Osteoblast (primary cell): ENCODE data around the gene CLEC5A. TPM values are rescaled to one million over a fixed set of nuclear protein-coding genes. Genes with fewer than 3 reads are reported as not detected.
A peak's percentile ranks its signal among the peaks of the same experiment; 100 is the strongest.

ENCODE experiments used
- DNase-seq: peaks from one replicate; pipeline ENCODE4 v3.0.0; 2011; ENCODE audit warnings: low spot score, mixed read lengths; ENCODE audit not compliant: insufficient read length; ENCODE audit errors: missing footprints
- H2AFZ ChIP-seq: 2 replicates; pipeline ENCODE4 v1.6.0; 2011; ENCODE audit warnings: mild to moderate bottlenecking, low read length
- H3K27ac ChIP-seq: 2 replicates; pipeline ENCODE4 v1.5.1; 2011; ENCODE audit warnings: mild to moderate bottlenecking, low read depth, low read length, moderate library complexity
- H3K27me3 ChIP-seq: 2 replicates; pipeline ENCODE4 v1.6.0; 2012; ENCODE audit warnings: mild to moderate bottlenecking, control low read depth, inconsistent platforms, low read length, moderate library complexity; ENCODE audit not compliant: insufficient read depth
- H3K36me3 ChIP-seq: 2 replicates; pipeline ENCODE4 v1.5.1; 2011; ENCODE audit warnings: mild to moderate bottlenecking, low read length, control low read depth, moderate library complexity; ENCODE audit not compliant: insufficient read depth
- H3K4me1 ChIP-seq: 2 replicates; pipeline ENCODE4 v1.5.1; 2011; ENCODE audit warnings: mild to moderate bottlenecking, low read length, control low read depth, moderate library complexity; ENCODE audit not compliant: insufficient read depth
- H3K4me2 ChIP-seq: 2 replicates; pipeline ENCODE4 v1.6.0; 2011; ENCODE audit warnings: mild to moderate bottlenecking, low read length; ENCODE audit not compliant: insufficient read depth
- H3K4me3 ChIP-seq: fragments of 200-600 bp; sonication (generic); 3 replicates; pipeline ENCODE4 v1.5.1; 2012; ENCODE audit warnings: mild to moderate bottlenecking, low read length, inconsistent platforms; ENCODE audit not compliant: insufficient read depth
- H3K79me2 ChIP-seq: 2 replicates; pipeline ENCODE4 v1.6.0; 2012; ENCODE audit warnings: mild to moderate bottlenecking, low read length, control low read depth, inconsistent platforms; ENCODE audit not compliant: insufficient read depth
- H3K9me3 ChIP-seq: 2 replicates; pipeline ENCODE4 v1.5.1; 2011; ENCODE audit warnings: low read depth, low read length, control low read depth
- H4K20me1 ChIP-seq: 2 replicates; pipeline ENCODE4 v1.6.0; 2012; ENCODE audit warnings: mild to moderate bottlenecking, low read length, control low read depth; ENCODE audit not compliant: insufficient read depth
- total RNA-seq: library from RNA; depleted of rRNA; stranded (reverse); fragments of >200 nt; gene quantifications from 2 replicates; pipeline ENCODE4 v1.2.3, GENCODE V29; 2012
- TF ChIP-seq, protein P1 (sequence below): IDR thresholded peaks from 2 replicates; pipeline ENCODE4 v1.5.1; 2011; ENCODE audit warnings: mild to moderate bottlenecking, low read depth, low read length, moderate library complexity; ENCODE audit errors: extremely low read depth

The CLEC5A gene
- total RNA-seq, 1 donor, result not detected

DNA sequence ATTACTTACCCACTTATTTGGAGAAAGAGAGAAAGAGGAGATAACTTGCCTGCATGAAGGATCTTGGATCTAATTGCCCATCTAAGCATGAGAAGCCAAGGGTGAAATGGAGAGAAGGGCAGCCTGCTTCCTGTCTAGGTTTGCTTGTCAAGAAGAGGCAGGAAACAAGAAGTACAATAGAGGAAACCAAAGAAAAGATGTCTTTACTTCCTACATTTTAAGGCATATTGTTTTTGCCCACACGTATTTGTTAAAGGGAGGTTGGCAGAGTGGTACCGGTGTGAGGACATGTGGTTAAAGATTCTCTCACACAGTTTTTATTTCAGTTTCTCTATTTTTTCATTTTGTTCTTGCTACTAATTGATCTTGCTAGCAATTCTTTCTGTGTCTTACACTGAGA is 32.8 kb upstream of the CLEC5A start:
- Histone ChIP-seq H3K79me2 (no peaks in the 10 kb centered on the region), H4K20me1 (no peaks in the 10 kb centered on the region), H3K4me1 (no peaks in the 10 kb centered on the region), H3K9me3 (no peaks in the 10 kb centered on the region), H3K4me2 (no peak overlapping the region), H3K27me3 (no peaks in the 10 kb centered on the region), H3K27ac (no peak overlapping the region), H3K36me3 (no peaks in the 10 kb centered on the region), H3K4me3 (no peak overlapping the region), H2AFZ (no peak overlapping the region)
- TF ChIP-seq, protein P1, sequence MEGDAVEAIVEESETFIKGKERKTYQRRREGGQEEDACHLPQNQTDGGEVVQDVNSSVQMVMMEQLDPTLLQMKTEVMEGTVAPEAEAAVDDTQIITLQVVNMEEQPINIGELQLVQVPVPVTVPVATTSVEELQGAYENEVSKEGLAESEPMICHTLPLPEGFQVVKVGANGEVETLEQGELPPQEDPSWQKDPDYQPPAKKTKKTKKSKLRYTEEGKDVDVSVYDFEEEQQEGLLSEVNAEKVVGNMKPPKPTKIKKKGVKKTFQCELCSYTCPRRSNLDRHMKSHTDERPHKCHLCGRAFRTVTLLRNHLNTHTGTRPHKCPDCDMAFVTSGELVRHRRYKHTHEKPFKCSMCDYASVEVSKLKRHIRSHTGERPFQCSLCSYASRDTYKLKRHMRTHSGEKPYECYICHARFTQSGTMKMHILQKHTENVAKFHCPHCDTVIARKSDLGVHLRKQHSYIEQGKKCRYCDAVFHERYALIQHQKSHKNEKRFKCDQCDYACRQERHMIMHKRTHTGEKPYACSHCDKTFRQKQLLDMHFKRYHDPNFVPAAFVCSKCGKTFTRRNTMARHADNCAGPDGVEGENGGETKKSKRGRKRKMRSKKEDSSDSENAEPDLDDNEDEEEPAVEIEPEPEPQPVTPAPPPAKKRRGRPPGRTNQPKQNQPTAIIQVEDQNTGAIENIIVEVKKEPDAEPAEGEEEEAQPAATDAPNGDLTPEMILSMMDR, result no peak
- no peak for DNase-seq

DNA sequence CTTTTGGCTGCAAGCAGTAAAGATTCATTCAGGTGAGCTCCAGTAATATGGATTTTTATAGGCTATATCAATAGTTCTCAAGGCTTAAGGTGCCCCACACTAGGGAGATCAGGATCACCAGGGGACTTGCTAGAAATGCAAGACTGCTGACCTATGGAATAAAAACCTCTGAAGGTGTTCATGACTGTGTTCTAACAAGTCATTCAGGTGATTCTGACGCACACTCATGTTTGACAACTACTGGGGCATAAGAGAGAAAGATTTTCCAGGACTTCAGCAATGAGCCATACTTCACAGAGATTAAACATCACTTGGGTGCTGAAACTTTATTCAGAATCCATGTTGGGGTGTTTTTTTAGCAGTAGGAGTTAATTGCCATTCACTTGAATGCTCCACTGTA is 31.6 kb upstream of the CLEC5A start:
- Histone ChIP-seq H3K9me3 (no peaks in the 10 kb centered on the region), H3K27me3 (no peaks in the 10 kb centered on the region), H3K4me2 (no peak overlapping the region), H3K27ac (no peak overlapping the region), H3K4me3 (no peak overlapping the region), H3K36me3 (no peaks in the 10 kb centered on the region), H2AFZ (no peak overlapping the region), H3K79me2 (no peaks in the 10 kb centered on the region), H3K4me1 (no peaks in the 10 kb centered on the region), H4K20me1 (no peaks in the 10 kb centered on the region)
- no peak for DNase-seq
- TF ChIP-seq, protein P1, result no peak

DNA sequence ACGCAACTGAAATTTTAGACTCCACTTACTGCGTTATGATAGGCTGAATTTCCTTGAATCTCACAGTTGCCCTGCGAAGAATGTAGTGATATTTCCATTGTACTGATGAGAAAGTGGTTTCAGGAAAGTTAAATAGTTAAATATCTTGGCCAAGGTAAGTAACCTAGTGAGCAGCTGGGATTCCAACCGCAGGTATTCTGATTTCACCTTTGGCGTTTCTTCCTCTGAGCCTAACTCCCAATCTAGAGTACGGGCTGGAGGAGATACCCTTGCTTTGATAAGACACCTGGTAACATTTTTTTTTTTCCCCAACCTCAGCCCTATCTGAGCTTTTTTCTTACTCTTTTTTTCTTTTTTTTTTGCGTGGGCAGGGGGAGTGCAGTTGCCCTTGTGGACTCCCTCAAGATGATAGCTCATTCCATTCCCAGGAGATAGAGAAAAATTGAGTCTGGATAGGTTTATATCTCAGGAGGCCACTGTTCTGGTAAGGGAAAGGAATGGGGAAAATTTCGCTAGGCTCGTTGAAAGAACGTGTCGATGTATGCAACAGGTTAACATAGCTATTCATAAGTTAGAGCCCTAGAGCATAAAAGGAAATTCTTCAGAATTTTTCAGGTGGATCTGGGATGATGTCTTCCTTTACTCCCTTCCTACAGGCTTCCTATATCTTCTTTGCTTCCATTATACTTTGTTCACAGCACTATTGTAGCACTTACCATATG is 29.9 kb upstream of the CLEC5A start:
- Histone ChIP-seq H3K4me2 (peak overlapping the region; percentile 84), H3K27me3 (no peaks in the 10 kb centered on the region), H3K27ac (no peak overlapping the region), H3K79me2 (no peaks in the 10 kb centered on the region), H3K4me3 (peak overlapping the region; percentile 58), H3K36me3 (no peaks in the 10 kb centered on the region), H2AFZ (peak overlapping the region; percentile 90), H3K4me1 (no peaks in the 10 kb centered on the region), H3K9me3 (no peaks in the 10 kb centered on the region), H4K20me1 (no peaks in the 10 kb centered on the region)
- no peak for DNase-seq
- TF ChIP-seq, protein P1, result no peak

DNA sequence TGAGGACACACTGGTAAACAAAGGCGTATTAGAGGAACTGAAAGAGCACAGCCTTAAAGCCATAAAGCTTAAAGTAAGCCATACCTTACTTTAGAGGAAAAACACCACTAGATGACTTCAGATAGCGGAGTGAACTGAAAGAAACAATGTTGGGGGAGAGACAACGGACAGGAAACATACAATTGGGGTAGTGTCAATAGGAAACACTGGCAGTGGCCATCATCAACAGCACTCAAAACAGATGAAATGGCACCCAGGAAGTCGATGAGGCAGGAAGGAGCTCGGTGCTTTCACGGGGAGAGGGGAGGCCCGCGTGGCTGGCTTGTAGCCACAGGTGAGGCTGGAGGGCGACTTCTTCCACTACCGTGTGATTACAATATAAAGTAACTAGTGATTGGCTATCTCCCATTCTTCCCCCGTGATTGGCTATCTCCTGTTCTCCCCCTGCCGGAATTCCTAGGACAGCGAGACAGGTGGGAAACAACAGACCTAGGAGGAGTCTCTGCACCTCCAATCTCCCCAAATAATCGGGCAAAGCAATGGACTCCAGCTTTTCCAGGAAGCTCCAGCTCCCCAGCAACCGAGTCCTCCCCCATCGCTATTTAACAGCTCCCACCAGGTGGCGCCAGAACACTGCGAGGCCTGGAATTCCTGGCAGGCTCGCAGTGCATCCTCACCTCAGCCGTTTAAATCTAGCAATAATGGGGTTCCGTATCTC is 29.2 kb upstream of the CLEC5A start:
- no peak overlapping the region for H3K27ac ChIP-seq
- H3K4me3 ChIP-seq, result peak overlapping the region; percentile 58
- no peaks in the 10 kb centered on the region for H4K20me1 ChIP-seq
- H3K79me2 ChIP-seq, result no peaks in the 10 kb centered on the region
- no peaks in the 10 kb centered on the region for H3K27me3 ChIP-seq
- H3K9me3 ChIP-seq, result no peaks in the 10 kb centered on the region
- DNase-seq, result peak; percentile 72
- peak overlapping the region; percentile 84 for H3K4me2 ChIP-seq
- H2AFZ ChIP-seq, result peak overlapping the region; percentile 90
- no peaks in the 10 kb centered on the region for H3K4me1 ChIP-seq
- H3K36me3 ChIP-seq, result no peaks in the 10 kb centered on the region
- TF ChIP-seq, protein P1, result peak; percentile 92
